Large intestine (tissue), 3 donors: ENCODE results near the gene DNMT1. TPM values are rescaled to one million over a fixed set of nuclear protein-coding genes. Genes with fewer than 3 reads are reported as not detected.

ENCODE experiments used
- DNase-seq, 2 donors: peaks; one replicate each; pipeline versions ENCODE4 v3.0.0 to v3.0.0-alpha.2; 2013
- H3K27ac ChIP-seq: one replicate; pipeline ENCODE4 v1.5.1; 2013; ENCODE audit warnings: low read length
- H3K27me3 ChIP-seq: 2 replicates; pipeline ENCODE4 v1.6.1; 2013; ENCODE audit warnings: low read length; ENCODE audit not compliant: control insufficient read depth, insufficient read depth
- H3K36me3 ChIP-seq: 2 replicates; pipeline ENCODE4 v1.6.1; 2013; ENCODE audit warnings: low read length; ENCODE audit not compliant: control insufficient read depth, insufficient read depth
- H3K4me1 ChIP-seq: one replicate; pipeline ENCODE4 v1.6.1; 2013; ENCODE audit warnings: low read length; ENCODE audit not compliant: control insufficient read depth, insufficient read depth
- H3K4me3 ChIP-seq: one replicate; pipeline ENCODE4 v1.5.1; 2013; ENCODE audit warnings: low read length
- H3K9me3 ChIP-seq: one replicate; pipeline ENCODE4 v1.6.1; 2013; ENCODE audit warnings: mild to moderate bottlenecking, low read depth, low read length, moderate library complexity; ENCODE audit not compliant: control insufficient read depth
- WGBS: methylation state at CpG from one replicate; pipeline ENCODE4 v1.1.5; 2013; ENCODE audit warnings: low lambda C conversion rate; ENCODE audit not compliant: insufficient coverage; 5-methylcytosine and 5-hydroxymethylcytosine counted together
- polyA plus RNA-seq: library from polyadenylated mRNA; unstranded; fragments of 120-200 nt; gene quantifications from one replicate; pipeline ENCODE4 v1.2.1, GENCODE V29; 2013

DNMT1 gene
- polyA plus RNA-seq, 1 donor: 51.9 TPM

DNA sequence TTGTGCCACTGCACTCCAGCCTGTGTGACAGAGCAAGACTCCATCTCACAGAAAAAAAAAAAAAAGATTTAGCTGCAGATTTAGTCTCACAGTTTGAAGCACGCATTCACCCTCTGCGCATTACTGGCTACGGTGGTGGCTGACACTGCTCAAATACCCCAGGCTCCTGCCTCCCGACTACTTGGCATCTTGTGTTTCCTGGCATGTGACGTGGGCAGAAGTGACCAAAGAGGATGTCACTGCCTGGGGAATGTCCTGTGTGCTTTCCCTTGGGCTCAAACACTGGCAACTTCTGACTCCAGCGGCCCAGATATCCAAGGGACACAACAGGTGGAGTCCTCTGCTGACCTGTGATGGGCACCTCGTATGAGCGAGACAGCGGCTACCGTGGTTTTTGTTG lies 50.4 kb downstream of the DNMT1 start:
- H3K27ac ChIP-seq: no peak overlapping the region
- WGBS: no CpG with 5 or more reads among the region's 10 CpGs
- no peak for DNase-seq
- no peaks in the 10 kb centered on the region for H3K27me3 ChIP-seq
- H3K9me3 ChIP-seq: no peaks in the 10 kb centered on the region
- H3K4me1 ChIP-seq: no peaks in the 10 kb centered on the region
- H3K36me3 ChIP-seq: peaks cover 72% of the 10 kb centered on the region
- H3K4me3 ChIP-seq: no peak overlapping the region

DNA sequence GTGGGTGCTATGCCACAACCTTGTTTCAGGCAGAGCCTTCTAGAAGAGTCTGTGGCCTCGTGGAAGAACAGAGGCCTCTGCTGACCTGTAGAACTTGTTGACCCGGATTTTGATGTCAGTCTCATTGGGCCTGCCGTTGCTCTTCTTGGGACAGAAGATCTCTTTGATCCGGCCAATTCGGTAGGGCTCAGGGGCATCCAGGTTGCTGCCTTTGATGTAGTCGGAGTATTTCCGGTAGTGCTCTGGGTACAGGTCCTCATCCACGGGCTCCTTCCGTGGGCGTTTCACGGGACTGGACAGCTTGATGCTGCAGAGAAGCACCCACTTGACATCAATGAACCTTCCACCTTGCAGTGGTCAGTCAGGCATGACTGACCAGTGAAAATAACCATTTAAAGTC lies 51.1 kb downstream of the DNMT1 start:
- no peak for DNase-seq
- Histone ChIP-seq H3K9me3 (no peaks in the 10 kb centered on the region), H3K4me1 (no peaks in the 10 kb centered on the region), H3K27me3 (no peaks in the 10 kb centered on the region), H3K27ac (no peak overlapping the region), H3K36me3 (peaks cover 75% of the 10 kb centered on the region), H3K4me3 (no peak overlapping the region)
- WGBS: no CpG with 5 or more reads among the region's 11 CpGs

- Histone ChIP-seq H3K9me3 (no peaks in the 10 kb centered on the region), H3K36me3 (peaks cover 80% of the 10 kb centered on the region), H3K27me3 (no peaks in the 10 kb centered on the region), H3K4me3 (no peak overlapping the region), H3K4me1 (no peaks in the 10 kb centered on the region), H3K27ac (no peak overlapping the region)
- no peak for DNase-seq
- 96% methylated on average over 3 of the region's 15 CpGs for WGBS
Measured at GRCh38 chr19:10142701-10143375, 51.9 kb downstream of the DNMT1 start.

DNA sequence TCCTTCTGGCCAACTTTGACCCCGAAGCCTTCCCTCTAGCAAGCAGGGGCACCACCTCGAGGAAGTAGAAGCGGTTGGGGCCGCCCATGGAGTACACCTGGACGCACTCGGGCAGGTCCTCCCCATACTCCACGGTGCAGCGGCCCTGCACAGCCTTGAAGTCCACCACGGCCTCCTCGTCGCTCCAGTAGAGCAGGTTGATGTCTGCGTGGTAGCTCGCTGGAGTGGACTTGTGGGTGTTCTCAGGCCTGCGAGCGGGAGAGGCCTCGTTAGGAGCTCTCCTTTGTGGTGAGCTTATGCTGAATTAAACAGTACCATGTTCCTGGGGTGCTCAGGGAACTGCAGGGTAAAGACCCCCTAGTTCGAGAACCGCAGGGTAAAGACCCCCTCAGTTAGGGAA lies 52.8 kb downstream of the DNMT1 start:
- peaks cover 89% of the 10 kb centered on the region for H3K36me3 ChIP-seq
- H3K4me3 ChIP-seq: no peak overlapping the region
- no peaks in the 10 kb centered on the region for H3K27me3 ChIP-seq
- H3K9me3 ChIP-seq: no peaks in the 10 kb centered on the region
- no peaks in the 10 kb centered on the region for H3K4me1 ChIP-seq
- no peak for DNase-seq
- WGBS: no CpG with 5 or more reads among the region's 18 CpGs
- H3K27ac ChIP-seq: no peak overlapping the region

GRCh38 chr19:10141479-10141878 lies 53.3 kb downstream of the DNMT1 start:
- WGBS: no CpG with 5 or more reads among the region's 13 CpGs
- H3K9me3 ChIP-seq: no peaks in the 10 kb centered on the region

DNA sequence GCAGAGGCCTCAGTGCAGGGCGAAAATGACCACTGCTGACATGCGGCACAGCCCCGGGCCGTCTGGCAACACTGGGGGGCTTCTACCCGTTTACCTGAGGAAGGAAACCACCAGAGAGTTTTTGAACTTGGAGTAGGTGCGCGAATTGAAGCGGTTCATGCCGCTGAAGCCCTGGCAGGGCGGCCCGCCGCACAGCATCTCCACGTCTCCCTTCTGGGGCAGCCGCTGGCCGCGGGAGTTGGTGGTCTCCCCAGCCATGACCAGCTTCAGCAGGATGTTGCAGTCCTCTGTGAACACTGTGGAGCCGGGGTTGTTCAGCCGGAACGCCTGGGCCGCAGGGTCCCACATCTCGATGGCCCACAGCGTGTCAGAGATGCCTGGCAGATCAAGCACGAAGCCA lies 54.8 kb downstream of the DNMT1 start:
- DNase-seq: no peak
- Histone ChIP-seq H3K27me3 (no peaks in the 10 kb centered on the region), H3K4me3 (no peak overlapping the region), H3K36me3 (peaks cover 88% of the 10 kb centered on the region), H3K4me1 (no peaks in the 10 kb centered on the region), H3K9me3 (no peaks in the 10 kb centered on the region), H3K27ac (no peak overlapping the region)
- WGBS: no CpG with 5 or more reads among the region's 23 CpGs

More at GRCh38 chr19:10141479-10141878, 53.3 kb downstream of the DNMT1 start:
- Histone ChIP-seq H3K4me1 (no peaks in the 10 kb centered on the region), H3K27me3 (no peaks in the 10 kb centered on the region), H3K27ac (no peak overlapping the region), H3K36me3 (peaks cover 88% of the 10 kb centered on the region), H3K4me3 (no peak overlapping the region)
- DNase-seq: no peak

DNA sequence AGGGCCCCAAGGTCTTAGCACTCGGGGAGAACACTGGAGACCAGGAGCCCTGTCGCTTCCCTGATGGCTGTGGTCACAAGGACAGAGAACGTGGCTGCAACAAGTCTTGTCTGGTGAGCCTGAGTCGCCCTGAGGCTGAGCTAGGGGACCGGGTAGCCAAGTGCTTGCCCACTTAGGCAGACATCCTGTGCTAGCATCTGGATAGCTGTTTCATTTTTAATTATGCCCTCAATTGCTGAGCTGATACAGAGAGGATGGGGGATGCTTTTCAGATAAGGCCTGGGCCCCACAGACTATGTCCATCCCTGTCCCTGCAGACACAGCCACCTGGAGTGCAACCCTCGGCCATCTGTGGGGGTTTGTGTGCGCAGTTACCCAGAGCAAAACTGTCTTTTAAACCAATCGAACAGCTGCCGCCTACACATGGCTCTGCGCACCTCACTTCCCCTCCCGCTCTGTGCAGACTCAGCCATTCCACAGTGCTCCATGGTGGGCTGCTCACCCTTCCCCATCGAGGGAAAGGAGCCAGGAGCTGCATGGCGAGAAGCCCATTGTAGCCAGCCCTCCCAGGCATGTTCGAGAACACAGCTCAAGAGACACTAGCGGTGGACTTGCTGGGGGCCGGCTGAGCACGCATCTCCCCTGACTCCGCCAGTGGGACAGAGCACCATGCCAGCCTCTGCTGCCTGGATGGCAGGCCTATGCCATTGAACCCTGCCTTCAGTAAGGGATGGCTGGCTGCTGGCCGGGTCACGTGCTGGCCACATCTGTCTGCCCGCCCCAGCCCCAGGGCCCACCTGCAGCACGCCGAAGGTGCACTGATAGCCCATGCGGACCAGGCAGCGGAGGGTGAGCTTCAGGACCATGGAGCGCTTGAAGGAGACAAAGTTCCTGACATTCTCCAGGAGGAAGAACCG lies 55.6 kb downstream of the DNMT1 start:
- H3K4me1 ChIP-seq: no peaks in the 10 kb centered on the region
- H3K36me3 ChIP-seq: peaks cover 87% of the 10 kb centered on the region
- H3K9me3 ChIP-seq: no peaks in the 10 kb centered on the region
- DNase-seq: no peak
- no peaks in the 10 kb centered on the region for H3K27me3 ChIP-seq
- no CpG with 5 or more reads among the region's 27 CpGs for WGBS
- no peak overlapping the region for H3K27ac ChIP-seq
- H3K4me3 ChIP-seq: no peak overlapping the region

DNA sequence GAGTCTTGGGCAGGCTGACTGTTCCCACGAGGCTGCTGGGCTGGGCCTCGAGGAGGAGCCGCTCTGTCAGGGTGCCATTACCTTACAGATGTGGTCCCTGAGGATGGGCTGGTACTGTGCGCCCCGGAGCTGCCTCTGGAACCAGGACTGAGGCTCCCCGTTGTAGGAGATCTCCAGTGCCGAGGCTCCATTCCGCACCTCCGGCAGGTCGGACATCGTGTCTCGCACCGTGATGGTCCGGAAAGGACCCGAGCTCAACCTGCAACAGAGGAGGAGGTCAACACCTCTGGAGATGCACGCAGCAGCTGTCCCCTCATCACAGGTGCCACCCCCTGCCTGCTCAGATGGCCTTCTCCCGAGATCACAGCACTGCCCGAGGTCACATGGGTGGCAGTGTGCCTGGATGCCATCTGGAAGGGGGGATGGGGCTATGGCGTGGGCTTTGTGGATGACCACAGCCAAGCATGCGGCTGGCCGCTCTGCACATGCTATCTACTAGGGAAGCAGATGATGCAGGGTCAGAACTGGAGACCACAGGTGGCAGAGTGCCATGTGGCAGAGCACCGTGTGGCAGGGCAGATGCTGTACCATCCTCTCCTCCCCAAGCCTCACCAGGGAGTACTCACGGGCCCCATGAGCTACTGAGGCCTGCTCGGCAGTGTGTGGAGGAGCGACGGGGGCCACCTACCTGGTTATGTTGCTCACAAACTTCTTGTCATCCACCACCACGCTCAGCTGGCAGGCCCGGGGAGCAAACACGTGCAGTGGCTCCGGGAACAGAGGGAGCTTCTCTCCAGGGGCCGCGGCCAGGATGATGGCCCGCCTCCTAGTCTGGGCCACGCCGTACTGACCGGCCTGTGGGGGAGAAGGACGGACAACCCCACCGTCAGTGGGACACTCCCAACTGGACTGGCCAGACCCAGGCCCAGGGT lies 56.7 kb downstream of the DNMT1 start:
- H3K36me3 ChIP-seq: peaks cover 86% of the 10 kb centered on the region
- H3K9me3 ChIP-seq: no peaks in the 10 kb centered on the region
- H3K27me3 ChIP-seq: no peaks in the 10 kb centered on the region
- WGBS: no CpG with 5 or more reads among the region's 38 CpGs
- DNase-seq: no peak
- H3K4me1 ChIP-seq: no peaks in the 10 kb centered on the region
- H3K27ac ChIP-seq: no peak overlapping the region
- no peak overlapping the region for H3K4me3 ChIP-seq

- Histone ChIP-seq H3K27ac (no peak overlapping the region), H3K4me3 (no peak overlapping the region), H3K9me3 (no peaks in the 10 kb centered on the region), H3K4me1 (no peaks in the 10 kb centered on the region), H3K36me3 (peaks cover 81% of the 10 kb centered on the region), H3K27me3 (no peaks in the 10 kb centered on the region)
- WGBS: no CpG with 5 or more reads among the region's 14 CpGs
- DNase-seq: no peak
Measured at GRCh38 chr19:10136936-10137335, 57.8 kb downstream of the DNMT1 start.
